ENCODE data around the gene FRK.
"Not testable (repeated sequence)": the region's sequence is repeated elsewhere in the genome, so short reads cannot be mapped to it uniquely, and the experiment has no call there.

Gene FRK, protein sequence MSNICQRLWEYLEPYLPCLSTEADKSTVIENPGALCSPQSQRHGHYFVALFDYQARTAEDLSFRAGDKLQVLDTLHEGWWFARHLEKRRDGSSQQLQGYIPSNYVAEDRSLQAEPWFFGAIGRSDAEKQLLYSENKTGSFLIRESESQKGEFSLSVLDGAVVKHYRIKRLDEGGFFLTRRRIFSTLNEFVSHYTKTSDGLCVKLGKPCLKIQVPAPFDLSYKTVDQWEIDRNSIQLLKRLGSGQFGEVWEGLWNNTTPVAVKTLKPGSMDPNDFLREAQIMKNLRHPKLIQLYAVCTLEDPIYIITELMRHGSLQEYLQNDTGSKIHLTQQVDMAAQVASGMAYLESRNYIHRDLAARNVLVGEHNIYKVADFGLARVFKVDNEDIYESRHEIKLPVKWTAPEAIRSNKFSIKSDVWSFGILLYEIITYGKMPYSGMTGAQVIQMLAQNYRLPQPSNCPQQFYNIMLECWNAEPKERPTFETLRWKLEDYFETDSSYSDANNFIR
- 0.24 to 0.28 reads per million in 2 donors for total RNA-seq

DNA sequence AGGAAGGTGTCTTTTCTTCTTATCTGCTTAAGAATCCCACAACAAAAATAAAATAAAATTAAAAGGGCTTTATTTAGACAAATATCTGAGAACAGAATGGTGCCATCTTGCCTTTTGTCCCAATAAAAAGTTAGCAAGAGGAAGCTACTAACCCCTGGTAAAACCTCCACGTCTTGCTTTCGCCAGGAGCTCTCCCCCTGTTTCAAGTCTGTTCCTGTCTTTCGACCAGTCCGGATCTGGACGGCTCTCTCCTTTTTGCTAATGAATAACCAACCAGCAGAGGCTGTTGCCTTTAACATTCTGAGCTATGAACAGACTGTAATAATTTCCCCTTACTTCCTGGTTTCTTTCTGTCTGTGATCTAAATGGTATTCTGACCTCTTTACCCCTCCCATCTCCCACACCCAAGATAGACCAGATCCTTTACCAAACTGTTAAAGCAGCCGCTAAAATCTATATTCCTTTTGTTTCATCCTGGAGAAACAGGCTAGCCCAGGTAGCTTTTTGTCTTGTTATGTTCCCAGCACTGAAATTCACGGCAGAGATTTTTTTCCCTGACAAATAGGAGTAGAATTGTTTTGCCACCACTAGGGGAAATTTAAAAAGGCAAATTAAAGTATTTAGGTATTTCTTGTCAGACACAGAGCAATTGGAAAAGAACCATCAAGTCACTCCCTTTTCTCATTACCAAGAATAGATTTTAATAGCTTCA lies at the start of gene FRK:
Gene FRK, minus strand, starts transcription at position 320 of the 712 bp plus-strand sequence. CDS start 580 bp downstream, outside the sequence.
- no peak for DNase-seq

DNA sequence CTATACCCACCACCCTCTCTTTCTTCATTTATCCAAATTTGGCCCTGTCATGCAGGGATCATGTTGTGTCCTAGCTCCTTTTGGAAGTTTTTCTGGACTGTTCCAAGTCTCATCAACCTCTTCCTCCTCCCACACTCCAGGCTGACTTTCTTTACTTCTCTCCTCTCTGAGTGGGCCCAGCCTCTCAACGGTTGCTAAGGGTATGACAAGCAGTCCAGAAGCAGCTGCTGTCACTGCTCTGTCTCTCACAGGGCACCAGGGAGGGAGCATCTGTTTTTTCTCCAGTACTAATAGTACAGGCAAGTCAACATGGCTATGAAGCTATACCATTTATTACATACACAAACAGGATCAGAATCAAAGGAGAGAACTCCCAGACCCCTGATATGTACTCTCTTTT lies 48.1 kb upstream of the FRK start:
- DNase-seq, result no peak

DNA sequence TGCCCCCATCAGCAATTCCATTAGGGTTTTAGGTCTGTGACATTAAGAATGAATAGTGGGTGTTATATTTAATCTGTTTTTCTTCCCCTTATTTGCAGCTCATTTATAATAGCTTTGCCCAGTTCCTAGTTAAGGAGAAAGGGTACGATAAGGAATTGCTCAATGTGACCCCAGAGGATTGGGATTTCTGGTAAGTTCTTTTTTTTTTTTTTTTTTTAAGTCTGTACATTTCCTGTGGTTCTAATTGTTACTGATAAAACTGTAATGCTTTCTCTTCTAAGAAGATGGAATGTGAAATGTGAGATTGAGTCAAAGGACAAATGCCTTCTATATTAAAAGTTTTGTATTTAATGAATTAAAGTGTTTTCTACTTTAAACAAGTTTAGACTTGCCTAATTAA lies 45.5 kb upstream of the FRK start:
- DNase-seq, result no peak

DNA sequence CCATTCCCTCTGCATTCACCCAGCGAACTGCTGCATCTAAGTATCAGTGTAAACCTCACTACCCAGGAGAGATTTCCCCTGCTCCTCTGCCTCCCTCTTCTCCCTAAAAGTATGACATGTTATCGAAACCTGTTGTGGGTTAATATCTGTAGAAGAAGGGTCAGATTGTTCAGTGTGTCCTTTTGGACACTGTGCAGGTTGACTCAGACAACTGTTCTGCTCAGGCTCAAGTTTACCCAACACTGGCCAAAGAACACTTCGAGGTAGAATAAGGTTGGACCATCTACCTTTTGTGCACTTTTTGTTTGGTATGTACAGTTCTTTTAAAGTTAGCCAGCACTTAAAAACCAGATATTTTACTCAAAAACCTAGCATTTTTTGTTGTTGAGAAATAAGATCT lies 44.6 kb upstream of the FRK start:
- no peak for DNase-seq

DNA sequence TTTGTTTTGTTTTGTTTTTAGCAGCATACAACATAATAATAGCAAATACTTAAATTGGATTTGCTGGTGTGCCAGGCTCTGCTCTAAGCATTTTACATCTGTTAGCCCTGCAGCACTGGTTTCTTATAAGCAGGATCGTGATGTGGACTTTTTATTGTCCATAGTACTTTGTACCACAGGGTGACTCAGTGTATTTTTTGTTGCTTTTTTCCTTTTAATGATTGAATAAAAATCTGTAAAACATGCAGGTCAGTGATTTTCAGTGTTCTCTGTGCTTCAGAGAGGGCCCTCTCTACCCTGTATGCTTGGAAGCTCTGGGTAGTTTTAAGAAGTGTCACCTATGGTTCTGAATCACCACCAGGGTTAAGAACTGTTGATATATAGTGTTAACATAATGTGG lies 43.9 kb upstream of the FRK start:
- no peak for DNase-seq

DNA sequence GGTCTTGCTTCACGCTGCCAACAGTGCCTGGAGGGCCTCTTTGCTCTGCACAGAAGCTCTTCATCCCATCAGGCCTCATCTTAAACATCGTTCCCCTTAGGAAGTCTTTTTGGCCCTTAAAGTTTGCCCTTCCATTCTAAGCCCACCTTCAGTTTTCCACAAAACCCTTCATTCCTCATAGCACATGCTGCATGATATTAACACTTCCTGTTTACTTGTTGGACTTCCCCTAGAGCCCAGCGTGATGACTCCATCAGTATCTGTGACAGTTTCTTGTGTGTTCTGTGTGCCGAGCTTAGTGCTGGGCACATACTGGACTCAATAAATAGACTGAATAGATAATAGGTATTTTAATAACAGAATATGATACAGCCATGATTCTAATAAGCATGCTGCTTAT lies 42.2 kb upstream of the FRK start:
- no peak for DNase-seq

DNA sequence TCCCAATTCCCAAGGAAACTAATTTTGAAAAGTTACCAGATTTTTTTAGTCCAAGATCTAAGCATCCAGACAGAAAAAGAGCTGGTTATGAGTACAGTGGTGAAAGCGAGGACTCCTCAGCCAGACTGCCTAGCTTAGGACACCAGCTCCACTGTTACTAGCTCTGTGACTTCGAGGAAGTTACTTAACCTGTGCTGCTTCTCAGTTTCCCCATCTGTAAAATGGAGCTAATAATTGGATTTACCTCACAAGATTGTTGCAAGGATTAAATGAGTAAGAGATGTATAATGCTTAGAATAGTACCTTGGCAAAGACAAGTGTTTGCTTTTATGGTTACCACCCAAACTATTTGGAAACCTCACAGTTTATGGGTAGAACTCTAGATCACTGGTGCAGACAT lies 41.1 kb upstream of the FRK start:
- no peak for DNase-seq

DNA sequence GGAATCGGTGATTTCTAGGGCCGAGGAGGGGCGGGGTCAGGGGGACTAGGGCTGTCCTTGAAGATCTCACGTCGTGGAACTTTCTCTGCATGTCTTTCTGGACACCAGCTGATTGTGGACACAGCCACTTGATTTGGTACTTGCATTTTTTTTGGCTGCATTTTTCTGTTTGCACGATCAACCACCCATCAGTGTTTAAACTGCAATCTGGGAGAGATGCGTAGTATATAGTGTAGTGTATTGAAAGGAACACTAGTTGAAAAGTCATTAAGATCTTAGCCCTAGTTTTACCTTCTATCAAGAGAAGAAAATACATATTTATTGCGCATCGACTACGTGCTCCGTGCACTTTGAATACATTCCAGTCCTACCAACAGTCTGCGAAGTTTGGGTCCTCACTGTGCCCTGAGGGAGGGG lies 40.6 kb upstream of the FRK start:
- DNase-seq, result no peak

DNA sequence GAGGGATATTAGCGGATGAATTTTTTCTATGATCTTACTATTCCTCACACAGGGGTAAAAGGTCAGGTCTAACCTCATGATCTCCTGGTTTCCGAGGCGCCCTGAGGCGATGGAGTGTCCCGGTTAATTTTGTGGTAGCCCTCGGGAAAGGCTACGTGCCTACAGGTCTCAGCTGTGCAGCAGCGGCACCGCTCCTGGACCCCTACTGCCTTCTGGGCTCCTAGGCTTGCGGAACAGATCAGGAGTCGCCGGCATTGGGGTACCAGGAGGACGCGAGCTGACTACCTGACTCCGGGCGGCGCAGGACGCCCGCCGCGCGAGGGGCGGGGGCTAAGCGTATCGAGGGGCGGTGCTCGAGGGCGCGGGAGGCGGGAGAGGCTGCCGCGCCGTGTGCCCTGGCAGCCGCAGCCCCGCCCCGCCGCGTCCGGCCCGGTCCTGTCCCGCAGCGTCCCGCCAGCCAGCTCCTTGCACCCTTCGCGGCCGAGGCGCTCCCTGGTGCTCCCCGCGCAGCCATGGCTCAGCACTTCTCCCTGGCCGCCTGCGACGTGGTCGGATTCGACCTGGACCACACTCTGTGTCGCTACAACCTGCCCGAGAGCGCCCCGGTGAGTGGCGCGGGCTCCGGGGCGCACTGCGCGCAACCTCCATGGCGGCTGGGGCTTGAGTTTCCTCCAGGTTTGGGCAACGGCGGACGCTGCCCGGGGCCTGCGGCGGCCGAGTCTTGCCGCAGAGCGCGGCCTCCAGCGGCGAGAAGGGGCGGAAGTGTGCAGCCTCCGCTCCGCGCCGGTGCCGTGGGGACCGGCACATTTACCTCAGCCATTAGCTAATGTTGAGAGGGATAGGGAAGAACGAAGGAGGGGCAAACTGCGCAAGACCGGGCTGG lies 40.0 kb upstream of the FRK start, which contains the start of gene NT5DC1:
Gene NT5DC1, plus strand, starts transcription at position 435 of the 883 bp plus-strand sequence. Its CDS starts 78 bp downstream, at position 513.
- peak; percentile 74 for DNase-seq

DNA sequence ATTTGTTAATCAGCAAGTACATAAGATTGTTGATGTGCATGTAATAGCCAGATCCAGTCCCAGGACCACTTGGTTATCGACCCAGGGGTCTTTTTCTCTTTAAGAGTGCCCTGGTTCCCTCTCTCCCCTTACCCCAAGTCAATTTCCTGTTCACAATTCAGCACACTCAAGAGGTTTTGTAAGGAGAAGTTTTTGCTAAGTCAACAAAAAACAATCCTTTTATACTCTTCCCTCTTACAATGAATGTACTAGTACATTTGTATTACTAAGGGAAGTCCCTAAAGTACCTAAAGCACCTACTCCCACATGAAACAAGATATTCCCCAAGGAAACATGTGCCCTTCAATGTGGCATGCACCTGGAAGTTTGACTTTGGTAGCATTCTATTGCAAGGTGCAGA lies 38.3 kb upstream of the FRK start:
- no peak for DNase-seq

DNA sequence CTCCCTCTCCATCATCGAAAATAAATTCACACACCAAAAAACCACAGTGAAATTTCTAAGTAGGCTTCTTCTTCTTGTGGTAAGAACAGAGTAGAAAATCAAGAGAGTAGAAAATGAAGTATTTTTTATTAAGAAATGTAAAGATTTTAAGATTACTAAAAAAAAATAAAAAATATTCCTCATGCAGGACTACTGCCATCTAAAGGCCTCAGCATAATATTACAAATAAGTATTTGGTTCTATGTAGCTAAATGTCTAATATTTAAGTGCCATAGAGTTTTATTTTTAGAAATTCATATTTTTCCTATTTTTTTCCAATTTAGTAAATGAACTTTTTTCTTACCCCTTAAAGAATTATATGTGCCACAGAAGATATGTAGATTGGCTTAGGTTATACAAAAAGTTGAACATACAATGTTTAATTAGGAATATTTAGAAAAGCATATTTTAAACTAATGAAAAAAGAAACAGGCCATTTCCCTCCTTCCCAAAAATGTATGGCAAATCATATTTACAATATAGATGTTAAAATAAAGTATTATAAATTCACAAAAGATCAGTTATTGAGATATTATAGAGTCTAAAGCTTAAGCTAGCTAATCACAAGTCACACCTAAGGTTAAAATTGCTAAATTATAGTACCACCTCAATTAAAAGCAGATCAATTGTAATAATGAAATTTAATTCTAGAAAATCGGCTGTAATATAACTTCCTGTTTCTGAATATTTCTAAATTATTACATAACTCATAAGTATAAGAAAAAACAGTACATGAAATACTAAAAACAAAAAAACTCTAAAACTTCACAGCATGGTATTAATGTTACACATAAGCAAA lies 36.5 kb upstream of the FRK start:
- DNase-seq, result no peak

DNA sequence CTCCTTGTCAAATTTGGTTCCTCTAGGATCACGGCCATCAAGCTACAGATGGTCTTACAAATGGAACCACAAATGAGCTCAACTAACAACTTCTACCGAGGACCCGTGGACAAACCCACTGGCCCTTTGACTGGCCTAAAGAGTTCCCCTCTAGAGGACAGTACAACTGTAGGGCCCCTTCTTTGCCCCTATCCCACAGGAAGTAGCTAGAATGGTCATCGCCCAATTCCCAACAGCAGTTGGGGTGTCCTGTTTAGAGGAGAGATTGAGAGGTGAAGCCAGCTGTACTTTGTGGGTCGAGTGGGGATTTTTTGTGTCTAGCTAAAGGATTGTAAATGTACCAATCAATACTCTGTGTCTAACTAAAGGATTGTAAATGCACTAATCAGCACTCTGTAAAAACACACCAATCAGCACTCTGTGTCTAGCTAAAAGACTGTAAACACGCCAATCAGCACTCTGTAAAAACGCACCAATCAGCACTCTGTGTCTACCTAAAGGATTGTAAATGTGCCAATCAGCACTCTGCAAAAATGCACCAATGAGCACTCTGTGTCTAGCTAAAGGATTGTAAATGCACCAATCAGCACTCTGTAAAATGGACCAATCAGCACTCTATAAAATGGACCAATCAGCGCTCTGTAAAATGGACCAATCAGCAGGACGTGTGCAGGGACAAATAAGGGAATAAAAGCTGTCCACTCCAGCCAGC lies 35.5 kb upstream of the FRK start:
- not testable (repeated sequence) for DNase-seq

DNA sequence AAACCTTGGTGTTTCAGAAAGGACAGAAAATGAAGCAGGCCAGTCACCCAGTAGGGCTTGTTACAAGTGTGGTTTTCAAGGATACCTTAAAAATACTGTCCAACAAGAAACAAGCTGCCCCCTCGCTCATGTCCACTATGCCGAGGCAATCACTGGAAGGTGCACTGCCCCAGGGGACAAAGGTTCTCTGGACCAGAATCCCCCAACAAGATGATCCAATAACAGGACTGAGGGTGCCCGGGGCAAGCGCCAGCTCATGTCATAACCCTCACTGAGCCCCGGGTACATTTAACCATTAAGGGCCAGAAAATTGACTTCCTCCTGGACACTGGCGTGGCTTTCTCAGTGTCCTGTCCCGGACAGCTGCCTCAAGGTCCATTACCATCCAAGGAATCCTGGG lies 33.4 kb upstream of the FRK start:
- no peak for DNase-seq

DNA sequence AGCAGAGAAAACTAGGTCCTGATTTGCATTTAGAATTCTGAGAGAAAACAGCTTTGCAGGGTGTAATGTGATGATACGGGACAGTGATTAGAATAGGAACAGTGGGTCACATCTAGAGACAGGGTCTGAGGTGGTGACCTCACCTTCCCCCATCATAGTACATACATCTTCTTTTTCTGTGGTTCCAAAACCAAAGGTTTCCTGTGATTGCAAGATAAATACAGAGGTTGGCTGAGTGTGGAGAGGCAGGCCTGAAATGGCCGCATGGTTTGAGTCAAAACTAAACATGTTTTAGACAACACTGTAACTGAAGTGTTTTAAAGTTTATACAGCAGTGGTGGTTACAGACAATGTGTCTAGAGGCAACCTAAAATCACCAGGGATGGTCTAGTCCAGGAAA lies 29.6 kb upstream of the FRK start:
- no peak for DNase-seq

DNA sequence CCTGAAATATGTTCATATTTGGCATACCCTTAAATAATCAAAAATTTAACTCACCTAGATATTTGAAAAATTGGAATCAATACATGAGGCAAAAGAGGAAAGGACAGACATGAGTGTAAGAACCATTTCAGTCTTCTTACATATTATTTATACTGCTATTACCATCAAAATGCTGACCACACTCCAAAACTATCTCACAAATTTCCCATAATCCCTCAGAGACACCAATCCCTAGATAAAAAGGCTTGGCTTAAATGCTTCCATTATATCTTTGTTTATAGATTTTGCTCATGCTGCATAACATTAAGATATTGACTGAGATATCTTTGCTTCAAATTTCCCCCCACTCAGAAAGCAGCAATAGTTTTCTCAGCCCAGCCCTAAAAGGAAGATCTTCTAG lies 28.3 kb upstream of the FRK start:
- DNase-seq, result no peak

DNA sequence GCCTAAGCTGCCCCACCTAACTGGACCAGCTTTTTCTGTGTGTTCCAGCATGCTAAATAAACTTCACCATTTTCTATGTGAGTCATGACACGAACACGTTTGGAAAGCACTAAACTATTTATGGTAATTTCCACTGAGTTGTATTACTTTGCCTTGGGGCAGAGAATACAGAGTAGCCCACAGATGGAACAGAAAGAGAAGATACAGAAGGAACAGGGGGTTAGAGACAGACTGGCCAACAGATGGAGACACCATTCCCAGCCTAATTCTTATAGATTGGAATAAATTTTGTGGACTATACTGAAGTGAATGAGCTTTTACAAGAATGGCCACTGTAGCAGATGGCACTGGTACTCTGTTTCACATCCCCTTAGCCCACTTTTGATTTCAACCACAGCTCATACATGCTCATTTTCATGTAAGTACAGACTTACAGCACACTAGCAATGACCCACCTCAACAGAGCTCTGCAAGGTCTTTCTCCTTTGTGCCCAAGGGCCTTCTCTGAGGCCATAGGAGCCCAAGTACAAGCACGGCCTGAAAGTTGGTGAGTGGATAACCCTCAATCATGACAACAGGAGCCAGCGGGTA lies 26.8 kb upstream of the FRK start:
- no peak for DNase-seq

DNA sequence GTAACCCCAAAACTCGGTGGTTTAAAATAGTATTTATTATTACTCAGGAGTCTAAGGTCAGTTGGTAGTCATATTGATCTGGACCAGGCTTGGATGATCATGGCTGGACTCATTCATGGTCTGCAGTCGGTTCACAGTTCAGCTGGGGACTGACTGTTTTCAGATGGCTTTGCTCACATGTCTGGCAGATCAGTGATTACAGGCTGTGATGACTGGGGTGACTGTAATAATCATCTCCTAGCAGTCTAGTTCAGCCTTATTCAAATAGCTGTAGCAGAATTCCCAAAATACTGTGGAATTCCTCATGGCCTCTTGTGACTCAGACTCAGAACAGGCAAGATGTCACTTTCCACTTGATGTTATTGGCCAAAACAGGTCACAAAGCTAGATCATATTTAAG lies 23.6 kb upstream of the FRK start:
- no peak for DNase-seq

DNA sequence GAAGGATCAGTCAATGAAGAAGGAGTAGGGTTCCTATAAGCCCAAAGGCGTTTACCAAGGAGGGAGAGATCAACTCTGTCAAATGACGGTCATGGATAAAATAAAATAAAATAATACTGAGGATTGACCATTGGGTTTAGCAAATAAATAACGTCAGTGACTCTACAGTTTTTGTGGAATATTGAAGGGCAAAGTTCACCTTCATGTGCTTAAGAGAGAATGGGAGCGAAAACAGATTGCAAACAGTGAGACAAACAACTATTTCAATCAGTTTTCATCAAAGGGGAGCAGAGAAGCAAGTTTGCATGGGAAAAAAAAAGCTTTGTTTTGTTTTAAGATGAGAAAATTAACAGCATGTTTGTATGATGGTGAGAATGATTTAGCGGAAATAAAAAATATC lies 22.4 kb upstream of the FRK start:
- no peak for DNase-seq

DNA sequence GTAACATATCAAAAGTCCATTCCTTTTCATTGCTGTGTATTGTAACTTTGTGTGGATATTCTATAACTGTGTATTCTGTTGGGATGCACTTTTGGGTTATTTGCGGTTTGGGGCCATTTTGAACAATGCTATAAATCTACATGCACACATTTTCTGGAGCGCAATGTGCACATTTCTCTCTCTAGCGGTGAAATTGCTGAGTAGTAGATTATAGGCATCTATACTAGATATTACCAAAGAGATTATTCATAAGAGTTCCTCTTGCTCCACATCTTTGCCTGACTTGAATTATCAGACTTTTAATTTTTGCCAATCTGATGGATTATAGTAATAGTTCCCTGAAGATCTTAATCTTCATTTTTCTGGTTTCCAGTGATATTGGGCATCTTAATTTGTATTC lies 18.3 kb upstream of the FRK start:
- no peak for DNase-seq

DNA sequence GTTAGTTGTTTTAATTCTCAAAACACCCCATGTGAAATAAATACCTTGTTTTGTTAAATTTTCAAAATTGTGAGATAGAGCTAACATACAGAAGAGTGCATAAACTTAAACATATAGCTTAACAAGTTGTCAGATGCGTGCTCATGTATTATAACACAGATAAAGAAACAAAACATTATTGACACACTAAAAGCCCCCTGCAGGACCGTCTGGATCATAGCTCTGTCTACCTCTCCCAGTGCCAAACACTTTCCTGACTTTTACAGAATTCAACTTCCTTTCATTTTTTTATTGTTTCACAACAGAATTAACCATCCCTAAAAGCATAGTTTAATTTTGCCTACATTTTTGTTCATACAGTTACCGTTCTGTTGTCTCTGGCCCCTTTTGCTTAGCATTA lies 17.8 kb upstream of the FRK start:
- no peak for DNase-seq

All from T-helper 9 cell (primary cell).